Dedifferentiated amniotic fluid mesenchymal stem cell (primary cell): Measurements from ENCODE around the gene HSBP1.
A peak's percentile ranks its signal among the peaks of the same experiment; 100 is the strongest.

Experiments used
- DNase-seq: peaks from one replicate; pipeline ENCODE4 v3.0.0-alpha.2; 2016; ENCODE audit errors: extremely low spot score

Gene HSBP1

GRCh38 chr16:83803811-83804210 lies 4.0 kb upstream of the HSBP1 start:
- DNase-seq = no peak

- no peak for DNase-seq
These were observed 3.4 kb upstream of the HSBP1 start for GRCh38 chr16:83804366-83804765.

DNA sequence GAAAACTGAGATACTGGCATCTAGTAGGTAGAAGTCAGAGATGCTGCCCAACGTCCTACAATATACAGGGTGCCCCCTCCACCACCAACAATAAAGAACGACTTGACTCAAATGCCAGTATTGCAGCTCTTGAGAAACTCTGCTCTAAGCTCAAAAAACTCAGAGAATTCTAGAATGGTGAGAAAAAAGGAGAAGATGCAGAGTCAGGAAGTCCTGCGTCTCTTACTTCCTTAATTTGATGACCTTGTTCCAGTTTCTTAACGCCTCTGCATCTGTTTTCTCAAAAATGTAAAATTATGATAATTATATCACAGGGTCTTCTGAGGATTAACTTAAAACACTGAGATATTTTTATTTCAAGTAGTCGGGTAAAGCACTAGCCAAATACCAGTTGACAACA lies 1.7 kb upstream of the HSBP1 start:
- DNase-seq = no peak

GRCh38 chr16:83806731-83807130 lies 1.0 kb upstream of the HSBP1 start:
- no peak for DNase-seq

GRCh38 chr16:83807327-83807709 lies 460 bp upstream of the HSBP1 start:
- DNase-seq = no peak

- DNase-seq = no peak
These were observed 816 bp downstream of the HSBP1 start for GRCh38 chr16:83808573-83809014.

DNA sequence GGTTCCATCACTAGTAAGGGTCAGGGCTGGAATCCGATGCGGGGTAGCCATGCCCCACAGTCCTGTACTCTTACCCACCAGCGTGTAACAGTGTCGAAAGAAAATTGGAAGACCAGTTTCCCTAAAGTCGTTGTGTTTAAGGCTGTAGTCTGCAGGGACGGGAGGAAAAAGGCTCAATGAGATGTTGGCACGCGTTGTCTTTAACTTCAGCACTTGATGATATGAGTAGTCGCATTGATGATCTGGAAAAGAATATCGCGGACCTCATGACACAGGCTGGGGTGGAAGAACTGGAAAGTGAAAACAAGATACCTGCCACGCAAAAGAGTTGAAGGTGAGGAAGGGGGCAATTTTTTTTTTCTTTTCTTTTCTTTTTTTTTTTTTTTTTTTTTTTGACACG lies 1.3 kb downstream of the HSBP1 start:
- DNase-seq = no peak

GRCh38 chr16:83810901-83811300 lies 3.1 kb downstream of the HSBP1 start:
- DNase-seq = no peak

DNA sequence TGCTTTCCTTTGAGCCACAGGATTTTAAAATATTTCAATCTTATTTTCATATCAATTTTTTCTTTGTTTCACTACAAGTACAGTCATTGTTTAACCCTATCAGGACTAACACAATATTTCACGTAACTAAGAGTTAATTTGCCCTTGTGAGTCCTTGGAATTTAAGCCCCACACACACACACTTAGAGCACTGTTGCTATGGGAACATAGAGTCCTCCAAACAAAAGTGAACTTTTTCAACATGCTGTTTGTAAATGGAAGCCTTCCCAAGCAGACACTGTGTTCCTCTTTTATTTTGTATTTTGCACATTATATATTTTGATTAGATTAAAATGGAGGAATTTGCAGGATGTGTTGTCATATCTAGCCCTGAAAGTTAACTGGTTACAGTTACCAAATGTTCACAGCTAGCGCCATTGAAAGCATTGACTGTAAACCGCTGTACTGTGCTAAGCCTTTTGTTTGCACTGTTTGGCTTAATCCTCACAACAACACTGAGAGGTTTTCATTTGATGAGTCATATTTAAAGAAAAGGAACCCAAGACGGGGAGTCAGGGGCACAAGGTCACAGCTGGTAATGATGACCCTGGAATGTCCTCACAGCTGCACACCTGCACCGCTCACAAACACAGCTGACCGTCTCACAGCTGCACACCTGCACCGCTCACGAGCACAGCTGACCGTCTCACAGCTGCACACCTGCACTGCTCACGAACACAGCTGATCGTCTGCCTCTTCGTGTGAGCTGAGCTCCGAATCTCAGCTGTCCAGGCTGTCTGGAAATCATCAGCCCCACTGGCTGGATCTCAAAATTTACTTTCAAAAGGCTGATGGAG lies 6.3 kb downstream of the HSBP1 start:
- DNase-seq = peak; percentile 23

- DNase-seq = no peak
These were observed 6.8 kb downstream of the HSBP1 start for GRCh38 chr16:83814659-83814985.

DNA sequence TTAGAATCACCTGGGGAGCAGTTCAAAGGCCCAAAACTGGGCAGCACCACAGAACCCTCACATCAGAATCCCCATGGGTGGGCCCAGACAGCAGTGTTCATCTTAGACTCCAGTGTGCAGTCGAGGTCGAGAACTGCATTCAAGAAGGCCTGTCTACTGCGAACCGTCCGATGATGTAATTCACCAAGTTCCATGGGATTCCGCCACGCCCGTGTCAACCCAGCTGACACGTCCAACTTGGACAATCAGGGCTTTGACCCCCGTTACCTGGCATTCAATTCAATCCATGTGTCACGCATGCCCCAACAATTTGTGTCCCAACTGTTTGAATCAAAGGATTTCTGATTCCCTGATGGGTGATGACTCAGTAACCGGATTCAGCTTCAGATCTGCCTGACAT lies 9.2 kb downstream of the HSBP1 start:
- no peak for DNase-seq

DNA sequence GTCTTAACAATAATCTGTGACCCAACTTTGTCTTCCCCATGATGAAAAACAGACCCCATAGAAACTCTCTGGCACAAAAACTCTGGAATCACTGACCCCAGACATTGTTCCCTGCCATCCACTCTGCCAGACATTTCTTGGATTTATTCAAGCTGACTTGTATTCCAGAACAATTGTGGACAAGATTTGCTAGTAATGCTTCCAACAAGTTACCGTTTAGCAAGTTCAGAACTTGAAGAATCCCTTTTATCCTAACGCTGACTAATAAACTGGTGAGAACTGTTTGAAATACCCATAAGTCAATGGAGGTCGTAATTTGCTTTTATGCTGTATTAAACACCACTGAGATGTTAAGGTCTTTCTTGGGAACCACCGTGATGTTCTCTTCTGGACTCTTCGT lies 10.5 kb downstream of the HSBP1 start:
- DNase-seq = no peak

DNA sequence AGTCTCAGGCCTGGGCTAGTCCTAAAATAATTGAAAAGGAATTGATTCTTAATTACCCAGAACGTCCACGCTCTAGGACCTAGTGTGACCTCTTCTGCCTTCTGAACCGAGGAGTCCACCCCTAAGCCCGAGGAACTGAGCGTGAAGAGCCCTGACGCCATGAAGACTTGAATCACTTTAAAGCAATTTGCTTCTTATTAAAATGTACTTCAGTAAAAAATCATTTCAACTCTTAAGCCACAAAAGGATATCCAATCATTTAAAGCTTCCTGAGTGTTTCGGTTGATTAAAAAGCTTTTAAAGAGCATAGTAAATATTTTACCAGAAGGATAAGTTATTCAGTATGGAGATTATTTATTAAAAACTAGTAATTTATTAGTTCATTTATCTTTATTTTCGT lies 11.6 kb downstream of the HSBP1 start:
- no peak for DNase-seq

- peak; percentile 77 for DNase-seq
These were observed 18.6 kb downstream of the HSBP1 start for GRCh38 chr16:83826146-83826913.

DNA sequence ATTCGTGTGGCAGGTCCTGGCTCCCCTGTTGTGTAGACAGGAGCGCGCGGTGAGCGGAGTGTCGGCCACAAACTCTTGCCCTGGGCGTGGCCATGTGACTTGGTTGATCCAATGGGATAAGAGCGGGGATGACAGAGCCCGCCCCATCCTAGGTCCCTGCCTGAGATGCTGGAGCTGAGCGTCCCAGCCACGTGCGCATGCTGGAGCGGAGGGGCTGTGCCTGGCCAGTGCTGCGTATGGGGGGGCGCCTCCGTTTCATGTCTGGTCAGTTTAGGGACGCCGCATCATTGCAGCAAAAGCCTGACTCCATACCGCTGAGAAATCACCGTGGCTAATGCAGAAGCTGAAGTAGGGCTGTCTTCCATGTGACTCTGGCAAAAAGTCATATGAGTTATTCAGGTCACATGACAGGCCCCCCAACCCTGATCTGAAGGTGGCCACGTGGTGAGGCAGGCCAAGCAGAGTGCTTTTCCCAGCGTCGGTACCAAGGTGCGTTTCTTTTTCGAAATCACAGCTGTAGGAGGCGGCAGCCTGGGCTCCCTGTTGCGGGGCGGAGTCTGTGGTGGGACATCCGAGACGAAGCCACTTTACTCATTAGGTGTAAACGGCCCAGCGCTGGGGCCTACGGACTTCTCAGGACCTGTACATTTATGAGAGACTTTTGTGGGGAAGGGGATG lies 22.5 kb downstream of the HSBP1 start:
- DNase-seq = no peak

GRCh38 chr16:83830769-83831455 lies 23.1 kb downstream of the HSBP1 start:
- no peak for DNase-seq

- no peak for DNase-seq
These were observed 23.7 kb downstream of the HSBP1 start for GRCh38 chr16:83831456-83831987.

DNA sequence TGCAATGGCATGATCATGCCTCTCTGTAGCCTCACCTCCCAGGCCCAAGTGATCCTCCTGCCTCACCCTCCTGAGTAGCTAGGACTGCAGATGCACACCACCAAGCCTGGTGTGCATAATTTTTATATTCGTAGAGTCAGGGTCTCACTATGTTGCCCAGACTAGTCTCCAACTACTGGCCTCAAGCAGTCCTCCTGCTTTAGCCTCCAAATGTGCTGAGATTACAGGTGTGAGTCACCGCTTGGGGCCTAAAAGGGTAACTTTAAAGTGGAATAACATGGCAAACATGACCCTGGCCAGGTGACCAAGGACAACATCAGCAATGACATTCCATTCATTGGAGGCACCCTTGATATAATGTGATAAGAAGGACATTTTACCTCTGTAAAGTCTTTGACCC lies 26.1 kb downstream of the HSBP1 start:
- DNase-seq = no peak

DNA sequence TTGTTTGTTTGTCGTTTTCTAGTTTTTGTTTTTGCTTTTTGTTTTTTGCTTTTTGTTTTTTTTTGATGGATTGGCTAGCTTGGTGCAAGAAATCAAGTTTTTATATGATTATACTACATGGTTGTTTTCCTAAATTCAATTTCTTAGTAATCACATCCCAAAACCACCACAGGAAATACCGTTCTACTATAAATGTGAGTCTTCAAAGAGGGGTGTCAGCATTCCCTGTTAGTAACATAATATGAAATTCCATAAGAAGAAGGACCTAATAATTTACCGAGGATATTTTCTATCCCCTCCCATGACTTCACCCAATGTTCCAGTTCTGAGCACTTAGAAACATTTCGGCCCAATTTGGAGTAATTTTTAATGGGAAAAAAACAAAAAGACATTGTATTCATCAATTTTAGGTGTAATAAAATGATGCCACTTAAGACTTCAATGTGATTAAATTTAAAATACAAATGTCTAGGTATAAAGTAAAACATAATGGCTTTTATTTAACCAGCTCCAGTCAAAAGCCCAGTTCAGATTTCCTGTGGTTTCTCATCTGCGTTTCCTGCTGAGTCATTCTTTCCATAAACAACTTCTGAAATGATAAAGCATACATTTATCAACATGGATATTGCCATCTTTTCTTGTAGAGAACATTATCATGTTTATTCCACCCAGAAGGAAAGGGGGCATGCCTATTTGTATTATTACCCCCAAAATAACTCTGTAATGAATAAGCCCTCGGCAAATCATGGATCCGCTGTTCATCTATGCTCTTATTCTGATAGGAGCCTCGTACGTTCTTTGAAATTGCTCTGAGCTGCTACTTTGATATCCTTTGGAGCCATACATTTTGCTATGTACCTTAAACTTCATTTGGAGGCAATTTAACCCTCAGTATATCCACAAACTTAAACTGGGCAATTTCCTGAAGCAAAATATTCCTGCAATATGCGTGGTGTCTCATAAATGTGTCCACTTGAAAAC lies 28.1 kb downstream of the HSBP1 start:
- peak; percentile 65 for DNase-seq

DNA sequence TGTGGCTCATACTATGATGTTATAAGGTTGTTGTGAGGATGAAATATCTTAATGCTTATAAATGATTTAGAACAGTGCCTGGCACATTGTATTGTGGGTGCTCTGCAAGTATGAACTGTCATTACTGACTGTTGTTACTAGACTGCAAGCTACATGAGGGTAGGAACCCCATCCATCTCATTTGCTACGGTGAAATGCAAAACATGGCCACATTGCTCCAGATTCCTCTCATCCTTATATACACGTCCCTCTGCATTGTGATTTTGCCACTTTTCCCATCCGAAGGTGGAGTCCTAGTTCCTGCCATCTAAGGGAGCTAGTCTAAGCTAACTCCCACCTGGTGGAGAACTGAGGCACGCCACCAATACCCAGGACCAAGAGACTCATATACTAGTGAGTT lies 29.8 kb downstream of the HSBP1 start:
- no peak for DNase-seq

GRCh38 chr16:83838151-83838550 lies 30.4 kb downstream of the HSBP1 start:
- no peak for DNase-seq
